ENCODE data around the gene LRRFIP1. TPM values are rescaled to one million over a fixed set of nuclear protein-coding genes. Genes with fewer than 3 reads are reported as not detected.

LRRFIP1 gene
- total RNA-seq, 1 donor from 2014 or later, result 40.7 TPM

GRCh38 chr2:237806334-237806733, 178.9 kb downstream of the LRRFIP1 start:
- H3K4me3 Mint-ChIP-seq, result no peak overlapping the region
- Histone ChIP-seq H3K9ac (no peak overlapping the region), H2AFZ (replicated peaks) (no peak overlapping the region), H3F3A (ENCODE audit: low read depth) (no peaks in the 10 kb centered on the region), H3K27ac (no peak overlapping the region), H3K4me3 (no peak overlapping the region), H3K9me3 (ENCODE audit: low read depth) (no peaks in the 10 kb centered on the region), H4K20me1 (ENCODE audit: low read depth) (no peaks in the 10 kb centered on the region), H3K27me3 (peaks cover under 1% of the 10 kb centered on the region), H3K4me1 (no peaks in the 10 kb centered on the region), H3K36me3 (no peaks in the 10 kb centered on the region), H3K79me2 (ENCODE audit: low read depth) (no peaks in the 10 kb centered on the region), H3K4me2 (no peak overlapping the region)
- TF ChIP-seq EZH2 (IDR thresholded peaks at IDR 0.05) (no peak), EZH2phosphoT487 (IDR thresholded peaks at IDR 0.05) (no peak)
- TF ChIP-seq, protein P1, sequence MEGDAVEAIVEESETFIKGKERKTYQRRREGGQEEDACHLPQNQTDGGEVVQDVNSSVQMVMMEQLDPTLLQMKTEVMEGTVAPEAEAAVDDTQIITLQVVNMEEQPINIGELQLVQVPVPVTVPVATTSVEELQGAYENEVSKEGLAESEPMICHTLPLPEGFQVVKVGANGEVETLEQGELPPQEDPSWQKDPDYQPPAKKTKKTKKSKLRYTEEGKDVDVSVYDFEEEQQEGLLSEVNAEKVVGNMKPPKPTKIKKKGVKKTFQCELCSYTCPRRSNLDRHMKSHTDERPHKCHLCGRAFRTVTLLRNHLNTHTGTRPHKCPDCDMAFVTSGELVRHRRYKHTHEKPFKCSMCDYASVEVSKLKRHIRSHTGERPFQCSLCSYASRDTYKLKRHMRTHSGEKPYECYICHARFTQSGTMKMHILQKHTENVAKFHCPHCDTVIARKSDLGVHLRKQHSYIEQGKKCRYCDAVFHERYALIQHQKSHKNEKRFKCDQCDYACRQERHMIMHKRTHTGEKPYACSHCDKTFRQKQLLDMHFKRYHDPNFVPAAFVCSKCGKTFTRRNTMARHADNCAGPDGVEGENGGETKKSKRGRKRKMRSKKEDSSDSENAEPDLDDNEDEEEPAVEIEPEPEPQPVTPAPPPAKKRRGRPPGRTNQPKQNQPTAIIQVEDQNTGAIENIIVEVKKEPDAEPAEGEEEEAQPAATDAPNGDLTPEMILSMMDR (IDR thresholded peaks at IDR 0.05), result no peak
- DNase-seq (ENCODE audit: low spot score), result no peak
- H3K4me1 Mint-ChIP-seq, result peaks cover 3% of the 10 kb centered on the region
- no peaks in the 10 kb centered on the region for H3K9me3 Mint-ChIP-seq
- H3K27me3 Mint-ChIP-seq (ENCODE audit: insufficient read depth, low read depth), result no peaks in the 10 kb centered on the region
- no peak overlapping the region for H3K27ac Mint-ChIP-seq
- H3K36me3 Mint-ChIP-seq, result no peaks in the 10 kb centered on the region

GRCh38 chr2:237815637-237816036, 188.2 kb downstream of the LRRFIP1 start:
- no peaks in the 10 kb centered on the region for H3K9me3 ChIP-seq (ENCODE audit: low read depth)
- H3K27ac ChIP-seq, result no peak overlapping the region
- H3K4me2 ChIP-seq, result no peak overlapping the region
- DNase-seq (ENCODE audit: low spot score), result no peak
- Mint-ChIP-seq H3K27me3 (ENCODE audit: insufficient read depth, low read depth) (no peaks in the 10 kb centered on the region), H3K4me3 (no peak overlapping the region), H3K36me3 (no peaks in the 10 kb centered on the region), H3K27ac (no peak overlapping the region), H3K9me3 (no peaks in the 10 kb centered on the region), H3K4me1 (no peaks in the 10 kb centered on the region)
- H3K79me2 ChIP-seq (ENCODE audit: low read depth), result no peaks in the 10 kb centered on the region
- no peak overlapping the region for H2AFZ ChIP-seq (replicated peaks)
- peaks cover 88% of the 10 kb centered on the region for H3K27me3 ChIP-seq
- H4K20me1 ChIP-seq (ENCODE audit: low read depth), result peaks cover 4% of the 10 kb centered on the region
- no peak overlapping the region for H3K4me3 ChIP-seq
- H3K9ac ChIP-seq, result no peak overlapping the region
- TF ChIP-seq EZH2phosphoT487 (IDR thresholded peaks at IDR 0.05) (no peak), EZH2 (IDR thresholded peaks at IDR 0.05) (no peak)
- TF ChIP-seq, protein P1 (IDR thresholded peaks at IDR 0.05), result no peak
- H3K4me1 ChIP-seq, result peaks cover 8% of the 10 kb centered on the region
- H3K36me3 ChIP-seq, result no peaks in the 10 kb centered on the region
- no peaks in the 10 kb centered on the region for H3F3A ChIP-seq (ENCODE audit: low read depth)

DNA sequence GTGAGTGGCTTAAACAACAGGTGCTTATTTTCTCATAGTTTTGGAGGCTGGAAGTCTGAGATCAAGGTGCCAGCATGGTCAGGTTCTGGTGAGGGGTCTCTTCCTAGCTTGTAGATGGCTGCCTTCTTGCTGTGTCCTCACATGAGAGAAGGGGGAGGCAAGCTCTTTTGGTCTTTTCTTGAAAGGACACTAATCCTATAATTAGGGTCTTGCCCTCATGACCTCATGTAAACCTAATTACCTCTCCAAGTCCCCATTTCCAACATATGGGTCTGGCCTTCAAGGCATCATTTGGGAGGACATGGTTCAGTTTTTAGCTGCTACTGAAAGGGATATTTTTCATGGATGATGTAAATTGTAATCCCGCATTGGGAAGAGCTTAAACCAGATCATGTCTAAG, 189.1 kb downstream of the LRRFIP1 start:
- no peaks in the 10 kb centered on the region for H3K27me3 Mint-ChIP-seq (ENCODE audit: insufficient read depth, low read depth)
- H3F3A ChIP-seq (ENCODE audit: low read depth), result no peaks in the 10 kb centered on the region
- H3K4me1 Mint-ChIP-seq, result no peaks in the 10 kb centered on the region

More for the DNA sequence above, 189.1 kb downstream of the LRRFIP1 start:
- Histone ChIP-seq H3K27ac (no peak overlapping the region), H2AFZ (replicated peaks) (no peak overlapping the region), H3K9me3 (ENCODE audit: low read depth) (no peaks in the 10 kb centered on the region), H3K79me2 (ENCODE audit: low read depth) (no peaks in the 10 kb centered on the region), H3K4me2 (peak overlapping the region; percentile 40), H3K27me3 (peaks cover 85% of the 10 kb centered on the region), H4K20me1 (ENCODE audit: low read depth) (peaks cover 4% of the 10 kb centered on the region), H3K4me1 (peaks cover 8% of the 10 kb centered on the region), H3K4me3 (no peak overlapping the region), H3K9ac (no peak overlapping the region), H3K36me3 (no peaks in the 10 kb centered on the region)
- DNase-seq (ENCODE audit: low spot score), result peak; percentile 60
- Mint-ChIP-seq H3K4me3 (no peak overlapping the region), H3K9me3 (no peaks in the 10 kb centered on the region), H3K27ac (no peak overlapping the region), H3K36me3 (no peaks in the 10 kb centered on the region)
- TF ChIP-seq, protein P1 (IDR thresholded peaks at IDR 0.05), result no peak
- TF ChIP-seq EZH2phosphoT487 (IDR thresholded peaks at IDR 0.05) (no peak), EZH2 (IDR thresholded peaks at IDR 0.05) (no peak)

Data from neural progenitor cell (in vitro differentiated cells).